CD1c-positive myeloid dendritic cell (primary cell): Measurements from ENCODE around the gene MAP3K14.
A peak's percentile ranks its signal among the peaks of the same experiment; 100 is the strongest.
"Not testable (repeated sequence)": the region's sequence is repeated elsewhere in the genome, so short reads cannot be mapped to it uniquely, and the experiment has no call there.

Source experiments
- DNase-seq: peaks from one replicate; pipeline ENCODE4 v3.0.0-alpha.2; 2016; ENCODE audit errors: extremely low spot score

The MAP3K14 gene

GRCh38 chr17:45315648-45316433 is 979 bp downstream of the MAP3K14 start:
- no peak for DNase-seq

- peak; percentile 70 for DNase-seq
These were observed 1.8 kb downstream of the MAP3K14 start for GRCh38 chr17:45314741-45315647.

- no peak for DNase-seq
These were observed 2.7 kb downstream of the MAP3K14 start for GRCh38 chr17:45313996-45314740.

GRCh38 chr17:45313421-45313771 is 3.4 kb downstream of the MAP3K14 start:
- no peak for DNase-seq

- DNase-seq = no peak
These were observed 4.1 kb downstream of the MAP3K14 start for GRCh38 chr17:45312477-45313420.

GRCh38 chr17:45311760-45312476 is 4.9 kb downstream of the MAP3K14 start:
- peak; percentile 74 for DNase-seq

- DNase-seq = no peak
These were observed 5.4 kb downstream of the MAP3K14 start for GRCh38 chr17:45311401-45311759.

- peak; percentile 69 for DNase-seq
These were observed 6.2 kb downstream of the MAP3K14 start for GRCh38 chr17:45310380-45311324.

GRCh38 chr17:45309400-45309799 is 7.4 kb downstream of the MAP3K14 start:
- DNase-seq = no peak

- DNase-seq = no peak
These were observed 8.0 kb downstream of the MAP3K14 start for GRCh38 chr17:45308840-45309239.

- DNase-seq = no peak
These were observed 8.8 kb downstream of the MAP3K14 start for GRCh38 chr17:45308016-45308365.

GRCh38 chr17:45307290-45308015 is 9.4 kb downstream of the MAP3K14 start:
- peak; percentile 94 for DNase-seq

- no peak for DNase-seq
These were observed 10.2 kb downstream of the MAP3K14 start for GRCh38 chr17:45306623-45307022.

GRCh38 chr17:45306094-45306493 is 10.7 kb downstream of the MAP3K14 start:
- peak; percentile 54 for DNase-seq

GRCh38 chr17:45305530-45306087 is 11.2 kb downstream of the MAP3K14 start:
- DNase-seq = peak; percentile 50

GRCh38 chr17:45302649-45303173 is 14.1 kb downstream of the MAP3K14 start:
- peak; percentile 70 for DNase-seq

GRCh38 chr17:45302220-45302619 is 14.6 kb downstream of the MAP3K14 start:
- not testable (repeated sequence) for DNase-seq

GRCh38 chr17:45301674-45302073 is 15.1 kb downstream of the MAP3K14 start:
- DNase-seq = no peak
